Neuronal stem cell (in vitro differentiated cells): ENCODE measurements around the gene C6orf47.
A peak's percentile ranks its signal among the peaks of the same experiment; 100 is the strongest.

Source experiments
- DNase-seq: peaks from one replicate; pipeline ENCODE4 v3.0.0-alpha.2; 2013; ENCODE audit warnings: low spot score
- H2AFZ ChIP-seq: one replicate; pipeline ENCODE4 v1.6.1; 2013; ENCODE audit warnings: mild to moderate bottlenecking, low read length, inconsistent platforms
- H2AK5ac ChIP-seq: 2 replicates; pipeline ENCODE4 v1.6.1; 2013; ENCODE audit warnings: low read depth, mild to moderate bottlenecking, inconsistent platforms, low read length, moderate library complexity, mixed read lengths
- H2BK120ac ChIP-seq: 2 replicates; pipeline ENCODE4 v1.6.1; 2013; ENCODE audit warnings: low read depth, mild to moderate bottlenecking, inconsistent platforms, low read length, moderate library complexity, mixed read lengths
- H2BK12ac ChIP-seq: one replicate; pipeline ENCODE4 v1.6.1; 2013; ENCODE audit warnings: low read length, inconsistent platforms
- H2BK15ac ChIP-seq: 2 replicates; pipeline ENCODE4 v1.6.1; 2013; ENCODE audit warnings: mild to moderate bottlenecking, low read length, inconsistent platforms, mixed read lengths
- H2BK5ac ChIP-seq: one replicate; pipeline ENCODE4 v1.6.1; 2013; ENCODE audit warnings: inconsistent platforms, mild to moderate bottlenecking, low read length, moderate library complexity
- H3K14ac ChIP-seq: one replicate; pipeline ENCODE4 v1.6.1; 2013; ENCODE audit warnings: low read length, inconsistent platforms
- H3K18ac ChIP-seq: 2 replicates; pipeline ENCODE4 v1.6.1; 2013; ENCODE audit warnings: low read length, inconsistent platforms
- H3K23ac ChIP-seq: 2 replicates; pipeline ENCODE4 v1.6.1; 2013; ENCODE audit warnings: low read depth, mild to moderate bottlenecking, mixed read lengths, low read length, inconsistent platforms; ENCODE audit not compliant: poor library complexity
- H3K27ac ChIP-seq: replicated peaks from 3 replicates; pipeline ENCODE4 v1.5.1; 2013; ENCODE audit warnings: low read length, inconsistent platforms
- H3K27me3 ChIP-seq, 3 experiments: 2 replicates each; pipeline ENCODE4 v1.6.1; 2013; ENCODE audit warnings: low read length in 3 of 3, mild to moderate bottlenecking in 2 of 3, inconsistent platforms in 1 of 3, low read depth in 1 of 3, mixed read lengths in 1 of 3, moderate library complexity in 1 of 3; ENCODE audit not compliant: control insufficient read depth in 3 of 3, insufficient read depth in 3 of 3
- H3K36me3 ChIP-seq, 2 donors: replicated peaks in 1 of 2; 2 replicates each; pipeline ENCODE4 v1.6.1; 2013; ENCODE audit warnings: low read length in 2 of 2; ENCODE audit not compliant: control insufficient read depth in 2 of 2, insufficient read depth in 2 of 2
- H3K4ac ChIP-seq: 2 replicates; pipeline ENCODE4 v1.6.1; 2013; ENCODE audit warnings: inconsistent platforms, mild to moderate bottlenecking, low read length, moderate library complexity
- H3K4me1 ChIP-seq, 2 donors: 1 replicate in 1 of 2; 2 replicates in 1 of 2; pipeline ENCODE4 v1.6.1; 2013; ENCODE audit warnings: low read length in 2 of 2, low read depth in 1 of 2; ENCODE audit not compliant: control insufficient read depth in 2 of 2, insufficient read depth in 1 of 2
- H3K4me2 ChIP-seq: one replicate; pipeline ENCODE4 v1.6.1; 2013; ENCODE audit warnings: mild to moderate bottlenecking, low read length, inconsistent platforms; ENCODE audit not compliant: insufficient read depth, poor library complexity, severe bottlenecking
- H3K4me3 ChIP-seq, 2 donors: 2 replicates each; pipeline ENCODE4 v1.5.1; 2013; ENCODE audit warnings: low read length in 2 of 2, mild to moderate bottlenecking in 2 of 2, inconsistent platforms in 1 of 2, moderate library complexity in 1 of 2
- H3K79me1 ChIP-seq: one replicate; pipeline ENCODE4 v1.6.1; 2013; ENCODE audit warnings: low read depth, mild to moderate bottlenecking, inconsistent platforms, low read length, moderate library complexity
- H3K9ac ChIP-seq: one replicate; pipeline ENCODE4 v1.6.1; 2013; ENCODE audit warnings: mild to moderate bottlenecking, low read depth, low read length, inconsistent platforms; ENCODE audit not compliant: poor library complexity
- H3K9me3 ChIP-seq, 2 donors: replicated peaks in 1 of 2; 2 replicates each; pipeline versions ENCODE3 to v1.6.1; 2013; ENCODE audit warnings: low read length in 2 of 2, mild to moderate bottlenecking in 2 of 2, inconsistent platforms in 1 of 2, low read depth in 1 of 2, mixed read lengths in 1 of 2, moderate library complexity in 1 of 2; ENCODE audit not compliant: control insufficient read depth in 2 of 2, insufficient read depth in 1 of 2
- H4K8ac ChIP-seq: one replicate; pipeline ENCODE4 v1.6.1; 2013; ENCODE audit warnings: low read depth, mild to moderate bottlenecking, inconsistent platforms, low read length, moderate library complexity
- H4K91ac ChIP-seq: one replicate; pipeline ENCODE4 v1.6.1; 2013; ENCODE audit warnings: low read length, low read depth, mild to moderate bottlenecking, inconsistent platforms; ENCODE audit not compliant: poor library complexity
- WGBS, 2 donors: extraction: QIAGEN DNeasy Blood & Tissue Kit; methylation state at CpG; one replicate each; pipeline ENCODE4 v1.1.7; 2013; ENCODE audit warnings: missing lambda C conversion rate in 2 of 2, mixed read lengths in 1 of 2; ENCODE audit not compliant: insufficient read length in 2 of 2, insufficient replicate concordance in 1 of 2; ENCODE audit errors: extremely low coverage in 2 of 2; 5-methylcytosine and 5-hydroxymethylcytosine counted together

The C6orf47 gene

GRCh38 chr6:31622684-31623091 is 37.9 kb downstream of the C6orf47 start:
- no peak overlapping the region for H3K14ac ChIP-seq
- H2AFZ ChIP-seq = no peak overlapping the region
- H2AK5ac ChIP-seq = no peak overlapping the region
- H3K79me1 ChIP-seq = peaks cover 5% of the 10 kb centered on the region
- H3K4ac ChIP-seq = no peak overlapping the region
- H4K91ac ChIP-seq = no peak overlapping the region
- H2BK120ac ChIP-seq = no peak overlapping the region
- no peak overlapping the region for H4K8ac ChIP-seq
- H3K4me1 ChIP-seq = peaks cover 5 to 11% of the 10 kb centered on the region in 2 donors
- WGBS, 2 donors = no CpG with 5 or more reads among the region's 10 CpGs
- H3K36me3 ChIP-seq = peaks cover 52 to 64% of the 10 kb centered on the region in 2 donors
- H3K18ac ChIP-seq = no peak overlapping the region
- H3K4me3 ChIP-seq = peak overlapping the region in 1 of 2 donors; percentile 85
- H3K4me2 ChIP-seq = peak overlapping the region; percentile 28
- H3K27me3 ChIP-seq = no peaks in the 10 kb centered on the region
- H3K9ac ChIP-seq = no peak overlapping the region
- no peak overlapping the region for H3K27ac ChIP-seq
- no peak overlapping the region for H3K23ac ChIP-seq
- no peaks in the 10 kb centered on the region for H3K9me3 ChIP-seq
- H2BK15ac ChIP-seq = no peak overlapping the region
- H2BK5ac ChIP-seq = no peak overlapping the region
- no peak overlapping the region for H2BK12ac ChIP-seq
- no peak for DNase-seq

- Histone ChIP-seq H3K23ac (no peak overlapping the region), H3K4me3 (peak overlapping the region; percentile 85 to 95), H3K36me3 (peaks cover 45 to 57% of the 10 kb centered on the region in 2 donors)
Observed at GRCh38 chr6:31621991-31622390, 38.6 kb downstream of the C6orf47 start.

GRCh38 chr6:31621320-31621939 is 39.1 kb downstream of the C6orf47 start:
- no peak overlapping the region for H2BK120ac ChIP-seq
- H3K27me3 ChIP-seq = no peaks in the 10 kb centered on the region
- no peak overlapping the region for H4K91ac ChIP-seq
- no peak overlapping the region for H3K14ac ChIP-seq
- DNase-seq = no peak
- H3K79me1 ChIP-seq = peaks cover 5% of the 10 kb centered on the region
- H3K4me3 ChIP-seq = peak overlapping the region; percentile 85 to 95
- peak overlapping the region; percentile 43 for H2AK5ac ChIP-seq
- no peaks in the 10 kb centered on the region for H3K9me3 ChIP-seq
- peak overlapping the region; percentile 82 for H3K4me2 ChIP-seq
- no CpG with 5 or more reads among the region's 15 CpGs for WGBS, 2 donors
- peak overlapping the region; percentile 81 for H2AFZ ChIP-seq
- H3K36me3 ChIP-seq = peaks cover 40 to 51% of the 10 kb centered on the region in 2 donors
- no peak overlapping the region for H2BK12ac ChIP-seq
- no peak overlapping the region for H3K4ac ChIP-seq
- peak overlapping the region; percentile 95 for H3K9ac ChIP-seq
- H2BK5ac ChIP-seq = peak overlapping the region; percentile 96
- peaks cover 5 to 11% of the 10 kb centered on the region in 2 donors for H3K4me1 ChIP-seq
- H3K27ac ChIP-seq = peak overlapping the region; percentile 94
- H2BK15ac ChIP-seq = peak overlapping the region; percentile 69
- no peak overlapping the region for H3K23ac ChIP-seq
- H4K8ac ChIP-seq = no peak overlapping the region
- H3K18ac ChIP-seq = peak overlapping the region; percentile 98

More at GRCh38 chr6:31621991-31622390, 38.6 kb downstream of the C6orf47 start:
- WGBS, 2 donors = no CpG with 5 or more reads among the region's 4 CpGs
- Histone ChIP-seq H3K14ac (no peak overlapping the region), H2BK15ac (no peak overlapping the region), H3K79me1 (peaks cover 5% of the 10 kb centered on the region), H3K27ac (no peak overlapping the region), H2BK12ac (no peak overlapping the region), H2AK5ac (no peak overlapping the region), H4K91ac (no peak overlapping the region), H2AFZ (no peak overlapping the region), H3K9me3 (no peaks in the 10 kb centered on the region), H3K4me2 (peak overlapping the region; percentile 82), H3K4me1 (peaks cover 5 to 11% of the 10 kb centered on the region in 2 donors), H3K9ac (no peak overlapping the region), H4K8ac (no peak overlapping the region), H2BK120ac (no peak overlapping the region), H2BK5ac (no peak overlapping the region), H3K4ac (no peak overlapping the region), H3K18ac (no peak overlapping the region), H3K27me3 (no peaks in the 10 kb centered on the region)
- no peak for DNase-seq

- Histone ChIP-seq H3K9ac (peak within 1 kb of the TSS; percentile 96), H2AFZ (peak within 1 kb of the TSS; percentile 83), H3K27ac (peak within 1 kb of the TSS; percentile 100), H2AK5ac (peak within 1 kb of the TSS; percentile 43), H2BK5ac (peak within 1 kb of the TSS; percentile 96), H3K14ac (no peak within 1 kb of the TSS), H2BK15ac (peak within 1 kb of the TSS; percentile 82), H3K79me1 (peaks cover 5% of the 10 kb centered on the region), H3K4me3 (peak within 1 kb of the TSS; percentile 85 to 95), H3K18ac (peak within 1 kb of the TSS; percentile 100), H2BK12ac (no peak within 1 kb of the TSS), H2BK120ac (peak within 1 kb of the TSS; percentile 57), H3K27me3 (no peaks in the 10 kb centered on the region), H4K91ac (no peak within 1 kb of the TSS), H3K23ac (peak within 1 kb of the TSS; percentile 97), H3K4me2 (peak within 1 kb of the TSS; percentile 82), H3K4ac (no peak within 1 kb of the TSS), H3K36me3 (peaks cover 33 to 45% of the 10 kb centered on the region in 2 donors), H3K4me1 (peaks cover 7 to 13% of the 10 kb centered on the region in 2 donors), H4K8ac (peak within 1 kb of the TSS; percentile 96), H3K9me3 (no peaks in the 10 kb centered on the region)
- no CpG with 5 or more reads among the region's 67 CpGs for WGBS, 2 donors
- no peak for DNase-seq
Observed at GRCh38 chr6:31620586-31621319, 39.8 kb downstream of the C6orf47 start, which contains the start of gene PRRC2A. TSS of gene PRRC2A (plus strand) at chr6:31620715. CDS start at chr6:31622790, 2,075 bp downstream.
